Trophoblast cell (in vitro differentiated cells and primary cell): Measurements from ENCODE around the gene CPSF4.

Experiments used
- DNase-seq, 2 donors: peaks; one replicate each; pipeline ENCODE4 v3.0.0-alpha.2; 2016
- H2AFZ ChIP-seq: 2 replicates; pipeline ENCODE4 v1.6.1; 2013; ENCODE audit warnings: low read length, moderate library complexity, mild to moderate bottlenecking; ENCODE audit not compliant: insufficient read depth, poor library complexity
- H2AK5ac ChIP-seq: 2 replicates; pipeline ENCODE4 v1.6.1; 2013; ENCODE audit warnings: mild to moderate bottlenecking, low read length
- H2BK120ac ChIP-seq: 2 replicates; pipeline ENCODE4 v1.6.1; 2013; ENCODE audit warnings: low read length, mild to moderate bottlenecking, moderate library complexity; ENCODE audit not compliant: insufficient read depth, poor library complexity
- H2BK12ac ChIP-seq: 2 replicates; pipeline ENCODE4 v1.6.1; 2013; ENCODE audit warnings: mild to moderate bottlenecking, low read length, moderate library complexity
- H2BK5ac ChIP-seq: 2 replicates; pipeline ENCODE4 v1.6.1; 2013; ENCODE audit warnings: low read length, low read depth, moderate library complexity, mild to moderate bottlenecking; ENCODE audit not compliant: poor library complexity
- H3K14ac ChIP-seq: 2 replicates; pipeline ENCODE4 v1.6.1; 2013; ENCODE audit warnings: mild to moderate bottlenecking, low read length
- H3K18ac ChIP-seq: 2 replicates; pipeline ENCODE4 v1.6.1; 2013; ENCODE audit warnings: mild to moderate bottlenecking, low read length
- H3K23ac ChIP-seq: 2 replicates; pipeline ENCODE4 v1.6.1; 2013; ENCODE audit warnings: low read length
- H3K27ac ChIP-seq: 2 replicates; pipeline ENCODE4 v1.5.1; 2013; ENCODE audit warnings: low read depth, mild to moderate bottlenecking, inconsistent platforms, low read length, moderate library complexity
- H3K27me3 ChIP-seq: 2 replicates; pipeline ENCODE4 v1.6.1; 2013; ENCODE audit warnings: inconsistent platforms, mild to moderate bottlenecking, low read length, moderate library complexity; ENCODE audit not compliant: insufficient read depth
- H3K36me3 ChIP-seq, 2 experiments: 1 replicate in 1 of 2; 2 replicates in 1 of 2; pipeline ENCODE4 v1.6.1; 2013; ENCODE audit warnings: low read length in 2 of 2, mild to moderate bottlenecking in 2 of 2, moderate library complexity in 1 of 2; ENCODE audit not compliant: insufficient read depth in 2 of 2, control insufficient read depth in 1 of 2
- H3K4ac ChIP-seq: 2 replicates; pipeline ENCODE4 v1.6.1; 2013; ENCODE audit warnings: low read depth, mild to moderate bottlenecking, low read length, moderate library complexity
- H3K4me1 ChIP-seq, 2 experiments: 1 replicate in 1 of 2; 2 replicates in 1 of 2; pipeline ENCODE4 v1.6.1; 2013; ENCODE audit warnings: low read length in 2 of 2, mild to moderate bottlenecking in 2 of 2, moderate library complexity in 1 of 2; ENCODE audit not compliant: insufficient read depth in 2 of 2, control insufficient read depth in 1 of 2
- H3K4me2 ChIP-seq: 2 replicates; pipeline ENCODE4 v1.6.1; 2013; ENCODE audit warnings: inconsistent platforms, mild to moderate bottlenecking, low read length, moderate library complexity
- H3K4me3 ChIP-seq: 2 replicates; pipeline ENCODE4 v1.5.1; 2013; ENCODE audit warnings: mild to moderate bottlenecking, low read depth, low read length, inconsistent platforms
- H3K79me1 ChIP-seq: one replicate; pipeline ENCODE4 v1.6.1; 2013; ENCODE audit warnings: low read length
- H3K79me2 ChIP-seq: 2 replicates; pipeline ENCODE4 v1.6.1; 2013; ENCODE audit warnings: low read length, mild to moderate bottlenecking; ENCODE audit not compliant: control insufficient read depth, insufficient read depth, poor library complexity
- H3K9ac ChIP-seq: 2 replicates; pipeline ENCODE4 v1.6.1; 2013; ENCODE audit warnings: mild to moderate bottlenecking, low read length
- H3K9me3 ChIP-seq: 2 replicates; pipeline ENCODE4 v1.6.1; 2013; ENCODE audit warnings: low read depth, mild to moderate bottlenecking, control low read depth, inconsistent platforms, low read length; ENCODE audit not compliant: insufficient read depth
- H4K12ac ChIP-seq: 2 replicates; pipeline ENCODE4 v1.6.1; 2013; ENCODE audit warnings: low read depth, mild to moderate bottlenecking, low read length, moderate library complexity
- H4K8ac ChIP-seq: 2 replicates; pipeline ENCODE4 v1.6.1; 2013; ENCODE audit warnings: low read depth, mild to moderate bottlenecking, low read length, moderate library complexity
- H4K91ac ChIP-seq: one replicate; pipeline ENCODE4 v1.6.1; 2013; ENCODE audit warnings: low read depth, mild to moderate bottlenecking, low read length, moderate library complexity
- WGBS: extraction: QIAGEN DNeasy Blood & Tissue Kit; methylation state at CpG from one replicate; pipeline ENCODE4 v1.1.7; 2013; ENCODE audit warnings: missing lambda C conversion rate; ENCODE audit not compliant: insufficient read length, insufficient coverage; ENCODE audit errors: extremely low coverage; 5-methylcytosine and 5-hydroxymethylcytosine counted together

Gene CPSF4

DNA sequence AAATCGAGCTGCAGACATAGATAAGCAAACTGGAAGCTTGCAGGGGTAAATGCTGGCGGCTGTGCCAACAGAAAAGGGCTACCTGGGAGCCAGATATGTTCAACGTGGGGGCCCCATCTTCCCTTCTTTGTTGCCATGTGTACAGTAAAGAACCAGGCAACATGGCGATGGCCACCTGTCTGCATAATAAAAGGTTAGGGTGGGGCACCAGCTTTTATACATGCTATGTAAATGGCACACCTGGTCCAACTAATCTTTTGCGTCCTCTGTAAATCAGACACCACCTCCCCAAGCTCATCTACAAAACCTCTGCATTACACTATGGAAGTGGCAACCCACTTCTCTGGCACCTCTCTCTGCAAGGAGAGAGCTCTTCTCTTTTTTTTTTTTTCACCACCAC lies 16.1 kb upstream of the CPSF4 start:
- Histone ChIP-seq H2AK5ac (no peak overlapping the region), H3K4me1 (no peaks in the 10 kb centered on the region), H3K9ac (no peak overlapping the region), H3K9me3 (no peaks in the 10 kb centered on the region), H4K8ac (no peak overlapping the region), H3K14ac (no peak overlapping the region), H3K18ac (no peak overlapping the region), H3K36me3 (peaks cover 69 to 77% of the 10 kb centered on the region in 2 experiments), H3K4me3 (no peak overlapping the region), H3K4me2 (no peak overlapping the region), H2BK5ac (no peak overlapping the region), H2BK120ac (no peak overlapping the region), H3K79me1 (no peaks in the 10 kb centered on the region), H4K91ac (no peak overlapping the region), H2BK12ac (no peak overlapping the region), H4K12ac (no peak overlapping the region), H3K23ac (no peak overlapping the region), H2AFZ (no peak overlapping the region), H3K4ac (no peak overlapping the region), H3K27ac (no peak overlapping the region), H3K27me3 (no peaks in the 10 kb centered on the region), H3K79me2 (no peaks in the 10 kb centered on the region)
- WGBS = no CpG with 5 or more reads among the region's 5 CpGs
- DNase-seq = no peak

DNA sequence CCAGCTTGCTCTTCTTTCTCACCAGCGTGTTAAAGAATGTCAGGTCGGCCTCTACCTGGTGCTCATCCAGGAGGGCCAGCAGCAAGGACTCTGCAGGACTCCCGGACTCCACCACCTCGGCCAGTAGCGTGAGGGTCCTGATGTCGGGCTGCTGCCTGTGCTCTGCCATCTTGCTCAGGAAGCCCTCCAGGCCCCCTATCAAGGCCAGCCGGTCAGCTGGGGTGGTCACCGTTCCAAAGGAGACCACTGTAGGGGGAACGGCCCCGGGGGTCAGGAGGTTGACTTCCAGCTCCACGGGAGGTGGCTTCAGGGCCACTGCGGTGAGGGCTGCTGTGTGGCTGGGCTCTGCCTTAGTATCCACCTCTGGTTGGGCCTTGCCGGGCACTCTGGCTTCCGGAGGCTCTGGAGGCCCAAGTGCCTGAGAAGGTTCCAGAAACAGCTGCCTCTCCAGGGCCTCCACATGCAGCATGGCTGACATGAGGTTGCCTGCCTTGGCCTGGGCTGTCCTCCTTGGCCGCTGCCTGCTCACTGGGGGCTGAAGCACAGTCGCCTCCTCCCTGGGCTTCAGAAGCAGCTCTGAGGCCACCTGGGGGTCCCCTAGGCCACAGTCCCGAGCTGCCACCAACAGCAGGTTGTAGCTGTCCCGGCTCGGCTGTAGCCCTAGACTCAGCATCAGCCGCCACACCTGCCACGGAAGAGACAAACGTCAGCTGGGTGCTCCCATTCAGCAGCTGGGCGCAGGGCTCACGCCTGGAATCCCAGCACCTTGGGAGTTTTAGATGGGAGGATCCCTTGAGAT lies 13.6 kb upstream of the CPSF4 start:
- Histone ChIP-seq H3K4me1 (no peaks in the 10 kb centered on the region), H3K27ac (no peak overlapping the region), H3K36me3 (peaks cover 63 to 71% of the 10 kb centered on the region in 2 experiments), H3K4me2 (no peak overlapping the region), H3K4ac (no peak overlapping the region), H3K79me2 (no peaks in the 10 kb centered on the region), H3K23ac (no peak overlapping the region), H3K14ac (no peak overlapping the region), H2BK120ac (no peak overlapping the region), H3K27me3 (no peaks in the 10 kb centered on the region), H3K4me3 (no peak overlapping the region), H3K18ac (no peak overlapping the region), H4K12ac (no peak overlapping the region), H2BK12ac (no peak overlapping the region), H2BK5ac (no peak overlapping the region), H3K9ac (no peak overlapping the region), H4K8ac (no peak overlapping the region), H2AK5ac (no peak overlapping the region), H3K79me1 (no peaks in the 10 kb centered on the region), H2AFZ (no peak overlapping the region), H3K9me3 (no peaks in the 10 kb centered on the region), H4K91ac (no peak overlapping the region)
- no CpG with 5 or more reads among the region's 24 CpGs for WGBS
- DNase-seq = no peak

DNA sequence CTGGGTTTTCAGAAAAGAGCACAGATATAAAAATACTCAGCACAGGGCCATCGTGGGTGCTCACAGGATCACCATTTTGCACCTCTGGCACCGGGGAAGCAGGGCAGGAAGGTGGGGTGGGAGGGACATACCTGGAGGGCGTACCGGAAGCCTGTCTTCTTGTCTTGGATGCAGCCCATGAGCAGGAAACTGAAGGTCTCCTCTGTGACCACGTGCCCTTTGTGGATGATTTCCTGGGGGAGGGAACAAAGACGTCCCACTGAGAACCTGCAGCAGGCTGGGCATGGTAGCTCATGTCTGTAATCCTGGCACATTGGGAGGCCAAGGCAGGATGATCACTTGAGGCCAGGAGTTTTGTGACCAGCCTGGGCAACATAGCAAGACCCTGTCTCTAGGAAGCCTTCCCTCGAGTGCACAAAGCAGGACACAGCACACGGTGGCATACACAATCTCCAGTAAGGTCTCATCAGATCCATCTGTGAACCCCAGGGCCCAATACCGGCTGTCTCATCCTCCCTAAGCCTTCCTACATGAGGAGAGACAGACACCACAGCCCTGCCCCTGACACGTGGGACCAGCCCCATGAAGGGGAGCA lies 9.7 kb upstream of the CPSF4 start:
- no peaks in the 10 kb centered on the region for H3K9me3 ChIP-seq
- H3K18ac ChIP-seq = no peak overlapping the region
- H3K23ac ChIP-seq = no peak overlapping the region
- H3K4me3 ChIP-seq = no peak overlapping the region
- H3K4ac ChIP-seq = no peak overlapping the region
- H4K91ac ChIP-seq = no peak overlapping the region
- H2AK5ac ChIP-seq = no peak overlapping the region
- no peak overlapping the region for H2BK12ac ChIP-seq
- no peak overlapping the region for H3K27ac ChIP-seq
- H3K79me2 ChIP-seq = no peaks in the 10 kb centered on the region
- H3K79me1 ChIP-seq = peaks cover 1% of the 10 kb centered on the region
- H3K27me3 ChIP-seq = no peaks in the 10 kb centered on the region
- WGBS = no CpG with 5 or more reads among the region's 10 CpGs
- H3K4me2 ChIP-seq = no peak overlapping the region
- no peak overlapping the region for H2BK5ac ChIP-seq
- no peak overlapping the region for H2AFZ ChIP-seq
- no peak for DNase-seq
- H3K4me1 ChIP-seq = peaks cover 11 to 22% of the 10 kb centered on the region in 2 experiments
- H4K8ac ChIP-seq = no peak overlapping the region
- H3K14ac ChIP-seq = no peak overlapping the region
- no peak overlapping the region for H4K12ac ChIP-seq
- no peak overlapping the region for H3K9ac ChIP-seq
- H2BK120ac ChIP-seq = no peak overlapping the region
- peaks cover 60 to 70% of the 10 kb centered on the region in 2 experiments for H3K36me3 ChIP-seq

DNA sequence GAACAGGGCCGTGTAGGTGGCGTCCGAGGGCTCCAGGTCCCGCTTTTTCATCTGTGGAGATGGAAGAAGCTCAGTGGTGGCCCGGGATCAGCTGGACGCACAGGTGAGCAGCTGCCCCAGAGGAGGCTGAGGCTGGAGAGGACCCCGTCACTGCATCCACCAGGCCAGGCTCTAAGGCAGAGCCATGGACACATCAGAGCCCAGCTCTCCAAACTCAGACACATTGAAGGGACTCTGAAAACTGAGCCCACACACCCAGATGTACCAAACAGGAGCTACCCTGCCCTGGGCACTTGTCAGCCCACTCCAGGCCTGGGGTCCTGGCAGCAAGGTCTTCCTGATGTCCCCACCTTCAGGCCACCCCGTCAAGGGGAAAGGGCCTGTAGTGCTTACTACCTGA lies 9.0 kb upstream of the CPSF4 start:
- H2BK12ac ChIP-seq = no peak overlapping the region
- DNase-seq = no peak
- no peak overlapping the region for H3K4ac ChIP-seq
- H3K4me1 ChIP-seq = peaks cover 11 to 22% of the 10 kb centered on the region in 2 experiments
- H3K4me2 ChIP-seq = no peak overlapping the region
- no peak overlapping the region for H3K4me3 ChIP-seq
- H3K14ac ChIP-seq = no peak overlapping the region
- no peaks in the 10 kb centered on the region for H3K27me3 ChIP-seq
- H4K12ac ChIP-seq = no peak overlapping the region
- no peak overlapping the region for H2BK120ac ChIP-seq
- peak overlapping the region; percentile 11 for H3K18ac ChIP-seq
- H4K8ac ChIP-seq = no peak overlapping the region
- no peak overlapping the region for H4K91ac ChIP-seq
- no peaks in the 10 kb centered on the region for H3K9me3 ChIP-seq
- H3K79me1 ChIP-seq = peaks cover 1% of the 10 kb centered on the region
- H3K79me2 ChIP-seq = no peaks in the 10 kb centered on the region
- no peak overlapping the region for H3K9ac ChIP-seq
- no peak overlapping the region for H3K23ac ChIP-seq
- H2AFZ ChIP-seq = no peak overlapping the region
- H3K36me3 ChIP-seq = peaks cover 58 to 69% of the 10 kb centered on the region in 2 experiments
- WGBS = no CpG with 5 or more reads among the region's 8 CpGs
- no peak overlapping the region for H2BK5ac ChIP-seq
- H2AK5ac ChIP-seq = no peak overlapping the region
- no peak overlapping the region for H3K27ac ChIP-seq
